IMR-90 (cell line): ENCODE measurements around the gene PLXNA4. TPM values are rescaled to one million over a fixed set of nuclear protein-coding genes. Genes with fewer than 3 reads are reported as not detected.

Experiments used
- ATAC-seq: fragments of 200-7000 bp; cut with Tn5 transposase; 2 replicates; pipeline ENCODE4 v1.9.1; 2020; ENCODE audit warnings: low read depth, mild to moderate bottlenecking, moderate library complexity
- BruUV-seq: library from RNA; stranded (reverse); fragments of 400-500 nt; replicated peaks from 2 replicates; lab custom pipeline; 2021; lab: Mats Ljungman, UMichigan
- CTCF ChIA-PET: fragments of 300-600 bp; formaldehyde crosslinking; extraction: SDS; loops from one replicate; lab custom pipeline; 2021; ENCODE audit warnings: antibody characterized with exemption; lab: Yijun Ruan, JAX
- POLR2A ChIA-PET: fragments of 300-600 bp; sonication (Branson Sonifier 250); formaldehyde crosslinking; loops from one replicate; lab custom pipeline; 2022; ENCODE audit warnings: antibody characterized with exemption; ENCODE audit not compliant: unreplicated experiment; lab: Charles Lee
- DNase-seq: peaks from one replicate; pipeline ENCODE4 v3.0.0; 2013
- H2AFZ ChIP-seq: replicated peaks from 2 replicates; pipeline ENCODE3; 2013; ENCODE audit warnings: low read length, mild to moderate bottlenecking; ENCODE audit not compliant: poor library complexity
- H2AK5ac ChIP-seq: 2 replicates; pipeline ENCODE4 v1.6.1; 2013; ENCODE audit warnings: low read depth, low read length, inconsistent platforms
- H2AK9ac ChIP-seq: replicated peaks from 2 replicates; pipeline ENCODE3; 2013; ENCODE audit warnings: mild to moderate bottlenecking, low read depth, low read length, moderate library complexity; ENCODE audit not compliant: poor library complexity
- H2BK120ac ChIP-seq: 2 replicates; pipeline ENCODE4 v1.6.1; 2013; ENCODE audit warnings: low read depth, low read length, inconsistent platforms
- H2BK15ac ChIP-seq: 3 replicates; pipeline ENCODE4 v1.6.1; 2013; ENCODE audit warnings: low read depth, low read length, inconsistent platforms
- H2BK20ac ChIP-seq: 2 replicates; pipeline ENCODE4 v1.6.1; 2013; ENCODE audit warnings: low read depth, mild to moderate bottlenecking, inconsistent platforms, low read length, moderate library complexity
- H2BK5ac ChIP-seq: 2 replicates; pipeline ENCODE4 v1.6.1; 2013; ENCODE audit warnings: mild to moderate bottlenecking, low read depth, low read length, inconsistent platforms; ENCODE audit not compliant: poor library complexity, severe bottlenecking
- H3K14ac ChIP-seq: replicated peaks from 2 replicates; pipeline ENCODE4 v1.6.1; 2013; ENCODE audit warnings: low read depth, low read length, inconsistent platforms
- H3K18ac ChIP-seq: 2 replicates; pipeline ENCODE4 v1.6.1; 2013; ENCODE audit warnings: low read depth, low read length, control low read depth
- H3K23ac ChIP-seq: 2 replicates; pipeline ENCODE4 v1.6.1; 2013; ENCODE audit warnings: low read depth, low read length, inconsistent platforms
- H3K27ac ChIP-seq: 2 replicates; pipeline ENCODE4 v1.5.1; 2013; ENCODE audit warnings: mild to moderate bottlenecking, control low read depth, low read length; ENCODE audit not compliant: insufficient read depth
- H3K27me3 ChIP-seq: 2 replicates; pipeline ENCODE4 v1.6.1; 2013; ENCODE audit warnings: low read length; ENCODE audit not compliant: control insufficient read depth, insufficient read depth
- H3K36me3 ChIP-seq: 2 replicates; pipeline ENCODE4 v1.6.1; 2013; ENCODE audit warnings: low read length, mixed read lengths; ENCODE audit not compliant: control insufficient read depth, insufficient read depth
- H3K4ac ChIP-seq: 2 replicates; pipeline ENCODE4 v1.6.1; 2013; ENCODE audit warnings: low read depth, low read length, inconsistent platforms
- H3K4me1 ChIP-seq: 2 replicates; pipeline ENCODE4 v1.6.1; 2013; ENCODE audit warnings: low read length, mixed read lengths; ENCODE audit not compliant: control insufficient read depth, insufficient read depth
- H3K4me2 ChIP-seq: 2 replicates; pipeline ENCODE4 v1.6.1; 2013; ENCODE audit warnings: low read depth, mild to moderate bottlenecking, control low read depth, low read length, moderate library complexity
- H3K4me3 ChIP-seq: 2 replicates; pipeline ENCODE4 v1.5.1; 2013; ENCODE audit warnings: low read depth, mild to moderate bottlenecking, control low read depth, low read length, moderate library complexity; ENCODE audit not compliant: insufficient read depth
- H3K56ac ChIP-seq: 2 replicates; pipeline ENCODE4 v1.6.1; 2013; ENCODE audit warnings: low read length, inconsistent platforms; ENCODE audit not compliant: insufficient read depth; ENCODE audit errors: extremely low read depth
- H3K79me1 ChIP-seq, 2 experiments: 2 replicates each; pipeline ENCODE4 v1.6.1; 2013; ENCODE audit warnings: low read length in 2 of 2, inconsistent platforms in 1 of 2, low read depth in 1 of 2
- H3K9ac ChIP-seq: 2 replicates; pipeline ENCODE4 v1.6.1; 2013; ENCODE audit warnings: low read depth, low read length, control low read depth
- H3K9me1 ChIP-seq: 2 replicates; pipeline ENCODE4 v1.6.1; 2013; ENCODE audit warnings: low read length, inconsistent platforms; ENCODE audit not compliant: insufficient read depth
- H3K9me3 ChIP-seq: 2 replicates; pipeline ENCODE4 v1.6.1; 2013; ENCODE audit warnings: low read length; ENCODE audit not compliant: control insufficient read depth, insufficient read depth
- H4K20me1 ChIP-seq: 2 replicates; pipeline ENCODE4 v1.6.1; 2013; ENCODE audit warnings: low read length, inconsistent platforms; ENCODE audit not compliant: insufficient read depth
- H4K5ac ChIP-seq: 2 replicates; pipeline ENCODE4 v1.6.1; 2013; ENCODE audit warnings: mild to moderate bottlenecking, low read depth, low read length, control low read depth
- H4K8ac ChIP-seq, 2 experiments: 2 replicates each; pipeline ENCODE4 v1.6.1; 2013; ENCODE audit warnings: low read depth in 2 of 2, low read length in 2 of 2, control low read depth in 1 of 2, inconsistent platforms in 1 of 2
- H4K91ac ChIP-seq: 2 replicates; pipeline ENCODE4 v1.6.1; 2013; ENCODE audit warnings: low read depth, low read length, inconsistent platforms; ENCODE audit not compliant: insufficient read depth
- CEBPB ChIP-seq: IDR thresholded peaks from 2 replicates; pipeline ENCODE4 v1.6.1; 2012; ENCODE audit warnings: low read depth, low read length, improper control_type of control experiment
- FOS ChIP-seq: fragments of 150-350 bp; IDR thresholded peaks from 2 replicates; pipeline ENCODE4 v1.6.1; 2016; ENCODE audit warnings: low read depth, low read length
- MAFK ChIP-seq: IDR thresholded peaks from 2 replicates; pipeline ENCODE4 v1.6.1; 2012; ENCODE audit warnings: low read depth, low read length, improper control_type of control experiment
- MXI1 ChIP-seq: IDR thresholded peaks from 2 replicates; pipeline ENCODE4 v1.6.1; 2012; ENCODE audit warnings: low read depth, mild to moderate bottlenecking, low read length, moderate library complexity, borderline replicate concordance
- NFE2L2 ChIP-seq: fragments of 150-350 bp; IDR thresholded peaks from 2 replicates; pipeline ENCODE4 v1.6.1; 2016; ENCODE audit warnings: low read depth, mild to moderate bottlenecking, low read length
- POLR2A ChIP-seq: IDR thresholded peaks from 2 replicates; pipeline ENCODE4 v1.6.1; 2012; ENCODE audit warnings: mild to moderate bottlenecking, low read depth, low read length
- RCOR1 ChIP-seq: IDR thresholded peaks from 2 replicates; pipeline ENCODE4 v1.6.1; 2012; ENCODE audit warnings: mild to moderate bottlenecking, low read length, improper control_type of control experiment; ENCODE audit not compliant: insufficient replicate concordance
- RFX5 ChIP-seq: IDR thresholded peaks from 2 replicates; pipeline ENCODE4 v1.8.0; 2012; ENCODE audit warnings: low read depth, mild to moderate bottlenecking, low read length, moderate library complexity
- WGBS, 2 experiments: methylation state at CpG; one replicate each; pipeline versions ENCODE4 v1.1.5 to v1.1.7; 2013; ENCODE audit warnings: missing lambda C conversion rate in 2 of 2; ENCODE audit not compliant: insufficient read length in 1 of 2; ENCODE audit errors: extremely low coverage in 2 of 2; 5-methylcytosine and 5-hydroxymethylcytosine counted together
- dilution Hi-C: fragments of 300-500 bp; cut with HindIII; formaldehyde crosslinking; loops from one replicate; pipeline ENCODE4 v1.14.3; 2018; ENCODE audit warnings: low sequenced_read_pairs; ENCODE audit not compliant: unreplicated experiment
- in situ Hi-C: fragments of 300-500 bp; cut with MboI; formaldehyde crosslinking; loops from 3 replicates; pipeline ENCODE4 v1.14.3; 2019; ENCODE audit warnings: low sequenced_read_pairs, inconsistent platforms, mixed read lengths
- intact Hi-C: fragments of 100-400 bp; cut with micrococcal nuclease; formaldehyde crosslinking; loops from 2 replicates; pipeline ENCODE4 v1.10.0; 2022
- polyA plus RNA-seq, 3 experiments: library from polyadenylated mRNA; depleted of rRNA; stranded (reverse); fragments of >200 nt; gene quantifications; 2 replicates each; pipeline ENCODE4 v1.2.3, GENCODE V29; 2012; ENCODE audit warnings: low replicate concordance in 1 of 3
- total RNA-seq: library from RNA; depleted of rRNA; stranded (reverse); fragments of >200 nt; gene quantifications from 2 replicates; pipeline ENCODE4 v1.2.3, GENCODE V29; 2012
- TF ChIP-seq, protein P1 (sequence below): conservative IDR thresholded peaks from 2 replicates; pipeline ENCODE4 v1.5.1; 2012; ENCODE audit warnings: mild to moderate bottlenecking, low read depth, low read length, improper control_type of control experiment

PLXNA4 gene
- total and polyA plus RNA-seq, 2 of the 4 experiments (the other 2 are of a cell fraction): under 0.01 TPM

DNA sequence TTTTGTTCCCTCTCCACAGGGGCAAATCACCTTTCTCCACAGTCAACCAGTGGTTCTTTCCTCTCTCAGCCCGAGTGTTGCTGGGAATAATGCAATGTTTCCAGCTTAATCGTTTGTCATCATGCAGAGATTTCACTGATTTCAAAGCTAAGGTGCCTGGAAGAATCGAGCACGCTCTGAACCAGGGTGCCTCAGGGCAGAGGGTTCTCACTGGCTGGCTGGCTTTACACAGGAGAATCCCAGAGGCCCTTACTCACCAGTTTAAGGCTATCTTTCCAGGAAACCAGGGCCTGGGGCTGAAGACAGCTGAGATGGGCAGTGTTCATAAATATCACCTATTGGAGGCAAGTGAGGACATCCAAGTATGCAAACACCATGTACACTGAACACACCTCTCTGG, 21.8 kb downstream of the PLXNA4 start:
- no peak overlapping the region for H3K14ac ChIP-seq
- in situ Hi-C loops (no loop called here), dilution Hi-C loops (no loop called here), intact Hi-C loops (no loop called here)
- no peaks in the 10 kb centered on the region for H3K9me3 ChIP-seq
- no peak overlapping the region for H3K56ac ChIP-seq
- DNase-seq (no peak), ATAC-seq (no peak)
- no peak overlapping the region for H4K91ac ChIP-seq
- no peak overlapping the region for H4K8ac ChIP-seq
- H2BK20ac ChIP-seq: no peak overlapping the region
- H3K4me2 ChIP-seq: no peak overlapping the region
- TF ChIP-seq MXI1 (no peak), POLR2A (no peak), MAFK (no peak), CEBPB (no peak), RFX5 (no peak), NFE2L2 (no peak), FOS (no peak), RCOR1 (no peak)
- TF ChIP-seq, protein P1, sequence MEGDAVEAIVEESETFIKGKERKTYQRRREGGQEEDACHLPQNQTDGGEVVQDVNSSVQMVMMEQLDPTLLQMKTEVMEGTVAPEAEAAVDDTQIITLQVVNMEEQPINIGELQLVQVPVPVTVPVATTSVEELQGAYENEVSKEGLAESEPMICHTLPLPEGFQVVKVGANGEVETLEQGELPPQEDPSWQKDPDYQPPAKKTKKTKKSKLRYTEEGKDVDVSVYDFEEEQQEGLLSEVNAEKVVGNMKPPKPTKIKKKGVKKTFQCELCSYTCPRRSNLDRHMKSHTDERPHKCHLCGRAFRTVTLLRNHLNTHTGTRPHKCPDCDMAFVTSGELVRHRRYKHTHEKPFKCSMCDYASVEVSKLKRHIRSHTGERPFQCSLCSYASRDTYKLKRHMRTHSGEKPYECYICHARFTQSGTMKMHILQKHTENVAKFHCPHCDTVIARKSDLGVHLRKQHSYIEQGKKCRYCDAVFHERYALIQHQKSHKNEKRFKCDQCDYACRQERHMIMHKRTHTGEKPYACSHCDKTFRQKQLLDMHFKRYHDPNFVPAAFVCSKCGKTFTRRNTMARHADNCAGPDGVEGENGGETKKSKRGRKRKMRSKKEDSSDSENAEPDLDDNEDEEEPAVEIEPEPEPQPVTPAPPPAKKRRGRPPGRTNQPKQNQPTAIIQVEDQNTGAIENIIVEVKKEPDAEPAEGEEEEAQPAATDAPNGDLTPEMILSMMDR: no peak
- no peaks in the 10 kb centered on the region for H4K20me1 ChIP-seq
- H3K4ac ChIP-seq: no peak overlapping the region
- H3K4me3 ChIP-seq: no peak overlapping the region
- H2AK5ac ChIP-seq: no peak overlapping the region
- H3K18ac ChIP-seq: no peak overlapping the region
- no peaks in the 10 kb centered on the region for H3K79me1 ChIP-seq
- no peaks in the 10 kb centered on the region for H3K9me1 ChIP-seq
- no peak overlapping the region for H3K27ac ChIP-seq
- no peak overlapping the region for H2BK5ac ChIP-seq
- H2AFZ ChIP-seq: no peak overlapping the region
- ChIA-PET POLR2A (no interaction called here), CTCF (no interaction called here)
- no CpG with 5 or more reads among the region's 4 CpGs for WGBS, 2 experiments
- H2BK15ac ChIP-seq: no peak overlapping the region
- no peaks in the 10 kb centered on the region for H3K4me1 ChIP-seq
- no peaks in the 10 kb centered on the region for H3K27me3 ChIP-seq
- H2BK120ac ChIP-seq: no peak overlapping the region
- H3K9ac ChIP-seq: no peak overlapping the region
- no peak overlapping the region for H2AK9ac ChIP-seq
- H3K23ac ChIP-seq: no peak overlapping the region
- no peaks in the 10 kb centered on the region for H3K36me3 ChIP-seq
- BruUV-seq: no TSS peak
- no peak overlapping the region for H4K5ac ChIP-seq
